SK-N-SH (cell line): ENCODE results near the gene GOLGA6A.

ENCODE experiments used
- CTCF ChIP-seq: fragments of 200-600 bp; sonication (generic); IDR thresholded peaks from 2 replicates; pipeline ENCODE4 v1.6.1; 2017; ENCODE audit warnings: antibody characterized with exemption, mild to moderate bottlenecking, moderate library complexity
- JUND ChIP-seq: IDR thresholded peaks from 2 replicates; pipeline ENCODE4 v1.4.0; 2012
- MAX ChIP-seq: IDR thresholded peaks from 2 replicates; pipeline ENCODE4 v1.4.0; 2012; ENCODE audit warnings: low read depth
- NRF1 ChIP-seq: IDR thresholded peaks from 2 replicates; pipeline ENCODE4 v1.6.1; 2012; ENCODE audit warnings: low read depth, mild to moderate bottlenecking, low read length
- RXRA ChIP-seq: IDR thresholded peaks from 2 replicates; pipeline ENCODE4 v1.4.0; 2012; ENCODE audit warnings: low read depth, mild to moderate bottlenecking, borderline replicate concordance
- SMC3 ChIP-seq: IDR thresholded peaks from 2 replicates; pipeline ENCODE4 v1.6.1; 2012; ENCODE audit warnings: low read depth, low read length, improper control_type of control experiment

GRCh38 chr15:74060251-74060650 lies 22.1 kb downstream of the GOLGA6A start:
- TF ChIP-seq JUND (no peak), MAX (no peak), SMC3 (no peak), NRF1 (no peak), CTCF (no peak), RXRA (no peak)
